Tibial artery (tissue), 4 donors: ENCODE data around the gene SLIT3.

Experiments
- DNase-seq, 2 donors: peaks; one replicate each; pipeline ENCODE4 v3.0.0-alpha.2; 2019
- H3K27ac ChIP-seq, 2 donors: fragments of 200-600 bp; sonication (generic) in 1 of 2; 1 replicate in 1 of 2; 2 replicates in 1 of 2; pipeline ENCODE4 v1.5.1; 2018 to 2019; ENCODE audit warnings: mild to moderate bottlenecking in 1 of 2
- H3K27me3 ChIP-seq, 2 donors: fragments of 200-600 bp; sonication (generic) in 1 of 2; one replicate each; pipeline versions ENCODE4 v1.5.1 to v1.6.0; 2016 to 2019
- H3K36me3 ChIP-seq, 3 donors: fragments of 200-600 bp; sonication (generic) in 2 of 3; one replicate each; pipeline ENCODE4 v1.5.1; 2016 to 2019; ENCODE audit warnings: mild to moderate bottlenecking in 2 of 3
- H3K4me1 ChIP-seq, 4 donors: fragments of 200-600 bp; sonication (generic) in 2 of 4; 1 replicate in 3 of 4; 2 replicates in 1 of 4; pipeline ENCODE4 v1.5.1; 2016 to 2019
- H3K4me3 ChIP-seq, 2 donors: fragments of 200-600 bp; sonication (generic) in 1 of 2; 1 replicate in 1 of 2; 2 replicates in 1 of 2; pipeline ENCODE4 v1.5.1; 2018 to 2019; ENCODE audit warnings: mild to moderate bottlenecking in 2 of 2
- H3K9me3 ChIP-seq, 3 donors: fragments of 200-600 bp; sonication (generic) in 1 of 3; one replicate each; pipeline ENCODE4 v1.5.1; 2016 to 2019
- intact Hi-C: fragments of 100-400 bp; cut with DNase I; formaldehyde crosslinking; loops from one replicate; pipeline ENCODE4 v1.15.0; 2023; ENCODE audit warnings: low total_unique reads
- TF ChIP-seq, protein P1 (sequence below), 2 experiments: fragments of 200-600 bp in 1 of 2; fragments of 450-650 bp in 1 of 2; IDR thresholded peaks; one replicate each; pipeline ENCODE4 v1.5.1; 2017 to 2019; ENCODE audit warnings: antibody characterized with exemption in 2 of 2, mild to moderate bottlenecking in 1 of 2, moderate library complexity in 1 of 2

The SLIT3 gene

DNA sequence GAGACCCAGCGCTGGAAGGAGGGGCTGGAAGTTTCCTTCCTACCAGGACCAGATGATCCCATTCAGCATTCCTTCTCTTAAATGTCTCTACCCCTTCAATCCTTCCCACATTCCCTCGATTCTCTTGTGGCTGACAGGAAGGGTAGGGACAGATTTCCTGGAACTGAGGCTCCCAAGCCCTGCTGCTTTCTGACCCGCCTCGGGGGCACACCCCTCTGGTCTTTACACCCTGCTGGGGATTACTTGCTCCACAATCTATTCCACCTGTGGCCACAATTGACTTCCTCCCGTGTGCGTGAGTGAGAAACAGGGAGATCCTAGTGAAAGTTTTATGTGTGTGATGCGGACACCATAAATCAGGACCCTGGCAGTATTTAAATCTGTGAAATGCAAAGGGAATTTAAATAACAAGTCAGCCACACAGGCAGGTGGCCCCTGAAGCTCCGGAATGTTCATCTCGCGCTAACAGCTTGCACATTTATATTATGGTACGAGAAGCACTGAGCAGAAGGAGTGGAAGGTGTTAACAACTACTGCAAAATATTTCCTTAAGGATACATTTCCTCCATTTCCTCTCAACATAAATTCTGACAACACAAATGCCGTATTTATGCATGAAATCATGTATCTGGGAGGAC, 237.5 kb downstream of the SLIT3 start:
- Histone ChIP-seq H3K4me3 (no peak overlapping the region), H3K36me3 (no peaks in the 10 kb centered on the region), H3K4me1 (peaks cover 0 to 84% (median 44%) of the 10 kb centered on the region in 4 donors), H3K27ac (peak overlapping the region; percentile 49 to 62), H3K27me3 (no peaks in the 10 kb centered on the region), H3K9me3 (no peaks in the 10 kb centered on the region)
- intact Hi-C loops, result no loop called here
- no peak for DNase-seq
- TF ChIP-seq, protein P1, sequence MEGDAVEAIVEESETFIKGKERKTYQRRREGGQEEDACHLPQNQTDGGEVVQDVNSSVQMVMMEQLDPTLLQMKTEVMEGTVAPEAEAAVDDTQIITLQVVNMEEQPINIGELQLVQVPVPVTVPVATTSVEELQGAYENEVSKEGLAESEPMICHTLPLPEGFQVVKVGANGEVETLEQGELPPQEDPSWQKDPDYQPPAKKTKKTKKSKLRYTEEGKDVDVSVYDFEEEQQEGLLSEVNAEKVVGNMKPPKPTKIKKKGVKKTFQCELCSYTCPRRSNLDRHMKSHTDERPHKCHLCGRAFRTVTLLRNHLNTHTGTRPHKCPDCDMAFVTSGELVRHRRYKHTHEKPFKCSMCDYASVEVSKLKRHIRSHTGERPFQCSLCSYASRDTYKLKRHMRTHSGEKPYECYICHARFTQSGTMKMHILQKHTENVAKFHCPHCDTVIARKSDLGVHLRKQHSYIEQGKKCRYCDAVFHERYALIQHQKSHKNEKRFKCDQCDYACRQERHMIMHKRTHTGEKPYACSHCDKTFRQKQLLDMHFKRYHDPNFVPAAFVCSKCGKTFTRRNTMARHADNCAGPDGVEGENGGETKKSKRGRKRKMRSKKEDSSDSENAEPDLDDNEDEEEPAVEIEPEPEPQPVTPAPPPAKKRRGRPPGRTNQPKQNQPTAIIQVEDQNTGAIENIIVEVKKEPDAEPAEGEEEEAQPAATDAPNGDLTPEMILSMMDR (IDR thresholded peaks at IDR 0.05), result no peak

- Histone ChIP-seq H3K9me3 (no peaks in the 10 kb centered on the region), H3K4me3 (no peak overlapping the region), H3K4me1 (peaks cover 0 to 84% (median 41%) of the 10 kb centered on the region in 4 donors), H3K27ac (peak overlapping the region; percentile 49 to 62), H3K27me3 (no peaks in the 10 kb centered on the region), H3K36me3 (no peaks in the 10 kb centered on the region)
- intact Hi-C loops, result no loop called here
- TF ChIP-seq, protein P1 (IDR thresholded peaks at IDR 0.05), result no peak
- no peak for DNase-seq
Observed at GRCh38 chr5:169062690-169063089, 238.2 kb downstream of the SLIT3 start.

- Histone ChIP-seq H3K27me3 (no peaks in the 10 kb centered on the region), H3K27ac (no peak overlapping the region), H3K36me3 (no peaks in the 10 kb centered on the region), H3K4me3 (no peak overlapping the region), H3K9me3 (no peaks in the 10 kb centered on the region), H3K4me1 (peaks cover 0 to 70% (median 19%) of the 10 kb centered on the region in 4 donors)
- no peak for DNase-seq
- intact Hi-C loops, result no loop called here
- TF ChIP-seq, protein P1 (IDR thresholded peaks at IDR 0.05), result no peak
Observed at GRCh38 chr5:169054506-169054905, 246.4 kb downstream of the SLIT3 start.

GRCh38 chr5:169052207-169052606, 248.7 kb downstream of the SLIT3 start:
- TF ChIP-seq, protein P1 (IDR thresholded peaks at IDR 0.05), result no peak
- H3K4me1 ChIP-seq, result peaks cover 0 to 65% (median 21%) of the 10 kb centered on the region in 4 donors
- H3K27ac ChIP-seq, result peak overlapping the region in 1 of 2 donors; percentile 7
- DNase-seq, result no peak
- H3K9me3 ChIP-seq, result no peaks in the 10 kb centered on the region
- H3K27me3 ChIP-seq, result no peaks in the 10 kb centered on the region
- intact Hi-C loops, result no loop called here
- H3K4me3 ChIP-seq, result no peak overlapping the region
- no peaks in the 10 kb centered on the region for H3K36me3 ChIP-seq

- peak overlapping the region in 1 of 2 donors; percentile 54 for H3K27ac ChIP-seq
- H3K4me3 ChIP-seq, result no peak overlapping the region
- H3K36me3 ChIP-seq, result no peaks in the 10 kb centered on the region
- peaks cover 0 to 64% (median 21%) of the 10 kb centered on the region in 4 donors for H3K4me1 ChIP-seq
- H3K9me3 ChIP-seq, result no peaks in the 10 kb centered on the region
- TF ChIP-seq, protein P1 (IDR thresholded peaks at IDR 0.05), result no peak
- H3K27me3 ChIP-seq, result no peaks in the 10 kb centered on the region
- intact Hi-C loops, result no loop called here
- no peak for DNase-seq
Observed at GRCh38 chr5:169051351-169051750, 249.6 kb downstream of the SLIT3 start.
